WERI-Rb-1 (cell line): ENCODE data around the gene ABCB4.

Source experiments
- DNase-seq: peaks from one replicate; pipeline ENCODE4 v3.0.0-alpha.2; 2020
- H3K27ac ChIP-seq: fragments of 250-450 bp; sonication (Bioruptor Pico); 2 replicates; pipeline ENCODE4 v1.5.1; 2020; ENCODE audit warnings: mild to moderate bottlenecking, moderate library complexity
- H3K27me3 ChIP-seq: fragments of 250-450 bp; sonication (Bioruptor Pico); 2 replicates; pipeline ENCODE4 v1.5.1; 2021; ENCODE audit warnings: mild to moderate bottlenecking, low read depth, moderate library complexity; ENCODE audit not compliant: insufficient read depth, severe bottlenecking
- H3K36me3 ChIP-seq: fragments of 250-450 bp; sonication (Bioruptor Pico); 2 replicates; pipeline ENCODE4 v1.5.1; 2020; ENCODE audit warnings: mild to moderate bottlenecking, moderate library complexity
- H3K4me3 ChIP-seq: 2 replicates; pipeline ENCODE4 v1.5.1; 2011; ENCODE audit warnings: low read depth, mild to moderate bottlenecking, control low read depth, low read length
- H3K9me3 ChIP-seq: fragments of 250-450 bp; sonication (Bioruptor Pico); 2 replicates; pipeline ENCODE4 v1.5.1; 2021; ENCODE audit warnings: mild to moderate bottlenecking, moderate library complexity; ENCODE audit not compliant: severe bottlenecking
- TF ChIP-seq, protein P1 (sequence below): IDR thresholded peaks from 2 replicates; pipeline ENCODE4 v1.5.1; 2011; ENCODE audit warnings: low read depth, mild to moderate bottlenecking, control low read depth, inconsistent platforms, low read length

The ABCB4 gene

DNA sequence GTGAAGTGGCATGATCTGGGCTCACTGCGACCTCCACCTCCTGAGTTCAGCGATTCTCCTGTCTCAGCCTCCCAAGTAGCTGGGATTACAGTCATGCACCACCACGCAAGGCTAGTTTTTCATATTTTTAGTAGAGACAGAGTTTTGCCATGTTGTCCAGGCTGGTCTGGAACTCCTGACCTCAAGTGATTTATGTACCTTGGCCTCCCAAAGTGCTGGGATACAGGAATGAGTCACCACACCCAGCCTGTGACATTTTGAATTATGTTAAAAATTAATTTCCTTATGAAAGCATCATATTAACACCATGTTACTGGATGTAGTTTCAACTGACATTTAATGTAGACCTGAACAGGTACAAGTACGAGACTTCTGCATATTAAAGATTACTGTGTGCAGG, 24.3 kb downstream of the ABCB4 start:
- Histone ChIP-seq H3K36me3 (no peaks in the 10 kb centered on the region), H3K9me3 (no peaks in the 10 kb centered on the region), H3K27me3 (no peaks in the 10 kb centered on the region), H3K4me3 (no peak overlapping the region), H3K27ac (no peak overlapping the region)
- TF ChIP-seq, protein P1, sequence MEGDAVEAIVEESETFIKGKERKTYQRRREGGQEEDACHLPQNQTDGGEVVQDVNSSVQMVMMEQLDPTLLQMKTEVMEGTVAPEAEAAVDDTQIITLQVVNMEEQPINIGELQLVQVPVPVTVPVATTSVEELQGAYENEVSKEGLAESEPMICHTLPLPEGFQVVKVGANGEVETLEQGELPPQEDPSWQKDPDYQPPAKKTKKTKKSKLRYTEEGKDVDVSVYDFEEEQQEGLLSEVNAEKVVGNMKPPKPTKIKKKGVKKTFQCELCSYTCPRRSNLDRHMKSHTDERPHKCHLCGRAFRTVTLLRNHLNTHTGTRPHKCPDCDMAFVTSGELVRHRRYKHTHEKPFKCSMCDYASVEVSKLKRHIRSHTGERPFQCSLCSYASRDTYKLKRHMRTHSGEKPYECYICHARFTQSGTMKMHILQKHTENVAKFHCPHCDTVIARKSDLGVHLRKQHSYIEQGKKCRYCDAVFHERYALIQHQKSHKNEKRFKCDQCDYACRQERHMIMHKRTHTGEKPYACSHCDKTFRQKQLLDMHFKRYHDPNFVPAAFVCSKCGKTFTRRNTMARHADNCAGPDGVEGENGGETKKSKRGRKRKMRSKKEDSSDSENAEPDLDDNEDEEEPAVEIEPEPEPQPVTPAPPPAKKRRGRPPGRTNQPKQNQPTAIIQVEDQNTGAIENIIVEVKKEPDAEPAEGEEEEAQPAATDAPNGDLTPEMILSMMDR = no peak
- DNase-seq = no peak

DNA sequence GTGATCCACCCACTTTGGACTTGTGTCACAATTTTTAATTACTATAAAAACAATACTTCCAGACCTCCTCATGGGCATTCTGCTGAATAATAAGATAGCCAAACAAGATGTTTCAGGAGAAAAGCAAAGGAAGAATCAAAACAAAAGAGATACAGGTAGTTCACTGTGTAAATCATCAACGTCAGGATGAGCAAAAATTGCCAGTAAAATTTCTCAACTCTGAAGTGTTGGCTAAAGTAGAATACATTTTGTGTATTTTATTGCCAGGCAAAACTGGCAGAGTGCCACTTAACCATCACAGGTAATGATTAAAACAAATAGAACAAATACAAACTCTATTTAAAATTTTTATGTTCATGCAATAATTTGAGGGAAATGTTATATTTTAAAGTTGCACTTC, 24.8 kb downstream of the ABCB4 start:
- TF ChIP-seq, protein P1 = no peak
- no peaks in the 10 kb centered on the region for H3K9me3 ChIP-seq

DNA sequence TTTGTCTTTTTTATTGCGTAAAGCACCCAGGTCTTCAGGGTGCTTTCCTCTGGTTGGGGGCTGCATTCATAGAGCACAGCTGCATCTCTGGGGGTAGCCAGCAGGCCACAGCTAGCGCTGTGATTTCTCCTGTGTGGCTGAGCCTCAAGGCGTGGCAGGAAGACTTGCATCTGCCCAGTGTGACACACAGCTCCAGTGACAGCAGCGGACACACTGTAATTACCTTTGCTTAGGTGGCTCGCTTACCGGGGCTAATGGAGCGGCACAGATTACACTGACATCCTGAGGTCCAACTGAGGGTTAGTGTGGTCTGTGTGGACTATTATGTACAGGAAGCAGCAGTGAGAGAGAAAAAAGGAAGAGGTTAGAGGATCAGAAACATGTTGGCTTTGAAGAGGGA, 27.1 kb downstream of the ABCB4 start:
- H3K9me3 ChIP-seq = no peaks in the 10 kb centered on the region
- H3K27me3 ChIP-seq = no peaks in the 10 kb centered on the region
- no peaks in the 10 kb centered on the region for H3K36me3 ChIP-seq
- DNase-seq = peak; percentile 78
- no peak overlapping the region; the same call in 1 of the 2 replicates for H3K4me3 ChIP-seq
- H3K27ac ChIP-seq = no peak overlapping the region
- TF ChIP-seq, protein P1 = peak; percentile 13; the same call in 1 of the 2 replicates

More for the DNA sequence above, 24.8 kb downstream of the ABCB4 start:
- no peaks in the 10 kb centered on the region for H3K27me3 ChIP-seq
- no peaks in the 10 kb centered on the region for H3K36me3 ChIP-seq
- H3K27ac ChIP-seq = no peak overlapping the region
- no peak for DNase-seq
- no peak overlapping the region for H3K4me3 ChIP-seq

DNA sequence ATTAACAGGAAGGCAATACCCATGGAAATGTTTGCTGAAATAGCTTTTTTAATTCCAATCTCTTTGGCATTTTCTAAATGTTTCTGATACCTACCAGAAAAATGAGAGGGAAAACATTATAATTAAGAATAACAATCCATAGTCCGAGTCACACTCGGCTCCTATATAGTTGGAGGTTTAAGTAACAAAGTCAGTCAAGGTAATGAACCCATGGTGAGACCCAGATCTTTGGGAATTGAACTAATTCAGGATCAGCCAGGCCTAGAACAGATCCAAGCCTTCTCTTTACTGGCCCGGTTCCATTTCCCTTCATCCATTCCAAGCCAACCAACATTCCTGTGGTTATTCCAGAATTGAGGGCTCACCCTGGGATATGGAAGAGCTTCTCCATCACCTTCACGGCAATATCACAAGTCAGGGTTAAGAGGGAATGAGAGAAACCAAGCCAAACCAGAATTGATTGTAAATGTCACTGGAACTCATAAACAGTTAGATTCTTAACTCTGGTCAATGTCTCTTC, 28.3 kb downstream of the ABCB4 start:
- H3K4me3 ChIP-seq = no peak overlapping the region
- DNase-seq = no peak
- H3K27me3 ChIP-seq = no peaks in the 10 kb centered on the region
- TF ChIP-seq, protein P1 = no peak
- H3K36me3 ChIP-seq = no peaks in the 10 kb centered on the region
- H3K27ac ChIP-seq = no peak overlapping the region
- no peaks in the 10 kb centered on the region for H3K9me3 ChIP-seq

DNA sequence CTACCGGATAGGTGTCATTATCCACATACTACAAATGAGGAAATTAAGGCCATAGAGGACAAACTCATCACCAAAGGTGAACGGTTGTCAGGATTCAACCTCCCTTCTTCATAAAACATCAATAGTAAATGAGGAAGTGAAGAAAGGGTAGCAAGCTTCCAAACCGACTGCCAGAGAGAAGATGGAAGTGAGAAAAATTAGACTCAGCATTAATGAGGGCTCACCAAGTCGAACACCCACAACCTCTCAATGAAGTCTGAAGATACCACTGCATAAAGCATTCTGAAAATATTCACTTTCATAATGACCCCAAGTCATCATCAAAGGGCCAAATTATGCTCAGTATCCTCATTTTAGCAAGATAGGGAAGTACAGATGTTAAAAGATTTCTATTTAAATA, 29.6 kb downstream of the ABCB4 start:
- H3K27me3 ChIP-seq = no peaks in the 10 kb centered on the region
- H3K9me3 ChIP-seq = no peaks in the 10 kb centered on the region
- no peaks in the 10 kb centered on the region for H3K36me3 ChIP-seq
- DNase-seq = no peak
- H3K27ac ChIP-seq = no peak overlapping the region
- TF ChIP-seq, protein P1 = no peak
- no peak overlapping the region for H3K4me3 ChIP-seq

DNA sequence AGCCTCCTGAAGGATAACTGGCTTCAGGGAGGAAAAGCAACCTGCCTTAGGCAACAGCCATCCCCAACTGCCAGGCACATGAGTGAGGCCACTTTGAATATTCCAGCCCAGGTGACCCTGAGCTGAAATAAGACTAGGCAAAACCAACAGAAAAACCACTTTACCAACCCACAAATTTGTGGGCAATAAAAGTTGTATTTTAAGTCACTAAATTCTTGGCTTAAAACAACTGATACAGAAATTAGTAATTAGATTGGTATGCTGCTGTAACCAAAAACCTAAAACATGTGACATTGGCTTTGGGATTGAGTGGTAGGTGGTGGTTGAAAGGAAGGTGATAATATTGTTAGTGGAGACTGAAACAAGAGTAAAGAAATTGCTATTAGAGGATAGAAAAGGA, 39.9 kb downstream of the ABCB4 start:
- no peak for DNase-seq
- no peaks in the 10 kb centered on the region for H3K36me3 ChIP-seq

More for the DNA sequence above, 39.9 kb downstream of the ABCB4 start:
- Histone ChIP-seq H3K9me3 (no peaks in the 10 kb centered on the region), H3K27me3 (no peaks in the 10 kb centered on the region), H3K27ac (no peak overlapping the region), H3K4me3 (no peak overlapping the region)
- TF ChIP-seq, protein P1 = no peak
